GM18526 (cell line): ENCODE results near the gene CACNA2D2.

Experiments used
- POLR2A ChIP-seq: IDR thresholded peaks from 3 replicates; pipeline ENCODE4 v1.6.1; 2011; ENCODE audit not compliant: insufficient read length; ENCODE audit errors: extremely low read depth

The CACNA2D2 gene

GRCh38 chr3:50503504-50504342 is at the start of gene CACNA2D2:
Gene CACNA2D2 (minus strand): TSS chr3:50503634. CDS start chr3:50503423, 211 bp downstream.
- no peak for TF ChIP-seq POLR2A

GRCh38 chr3:50552598-50552997 is 49.2 kb upstream of the CACNA2D2 start:
- no peak for TF ChIP-seq POLR2A

- TF ChIP-seq POLR2A = no peak
Observed at GRCh38 chr3:50551681-50552435, 48.4 kb upstream of the CACNA2D2 start.

- no peak for TF ChIP-seq POLR2A
Observed at GRCh38 chr3:50551054-50551659, 47.7 kb upstream of the CACNA2D2 start.

- TF ChIP-seq POLR2A = no peak
Observed at GRCh38 chr3:50550079-50550736, 46.8 kb upstream of the CACNA2D2 start.

- TF ChIP-seq POLR2A = no peak
Observed at GRCh38 chr3:50549226-50549625, 45.8 kb upstream of the CACNA2D2 start.

GRCh38 chr3:50545781-50546180 is 42.3 kb upstream of the CACNA2D2 start:
- TF ChIP-seq POLR2A = no peak

GRCh38 chr3:50542177-50543034 is 39.0 kb upstream of the CACNA2D2 start:
- no peak for TF ChIP-seq POLR2A

- no peak for TF ChIP-seq POLR2A
Observed at GRCh38 chr3:50539356-50540286, 36.2 kb upstream of the CACNA2D2 start.

- no peak for TF ChIP-seq POLR2A
Observed at GRCh38 chr3:50537421-50538129, 34.1 kb upstream of the CACNA2D2 start.

- no peak for TF ChIP-seq POLR2A
Observed at GRCh38 chr3:50536471-50537180, 33.2 kb upstream of the CACNA2D2 start.

GRCh38 chr3:50534681-50535330 is 31.4 kb upstream of the CACNA2D2 start:
- TF ChIP-seq POLR2A = no peak
